ENCODE measurements around the gene SCYGR6.

Gene SCYGR6

GRCh38 chr2:227720680-227721079 lies 3.9 kb downstream of the SCYGR6 start:
- H3K27ac ChIP-seq: no peak overlapping the region
- TF ChIP-seq CTCF (conservative IDR thresholded peaks at IDR 0.05): no peak

- no peak for TF ChIP-seq CTCF (conservative IDR thresholded peaks at IDR 0.05)
- no peak overlapping the region for H3K27ac ChIP-seq
Observed at GRCh38 chr2:227719641-227720040, 4.9 kb downstream of the SCYGR6 start.

DNA sequence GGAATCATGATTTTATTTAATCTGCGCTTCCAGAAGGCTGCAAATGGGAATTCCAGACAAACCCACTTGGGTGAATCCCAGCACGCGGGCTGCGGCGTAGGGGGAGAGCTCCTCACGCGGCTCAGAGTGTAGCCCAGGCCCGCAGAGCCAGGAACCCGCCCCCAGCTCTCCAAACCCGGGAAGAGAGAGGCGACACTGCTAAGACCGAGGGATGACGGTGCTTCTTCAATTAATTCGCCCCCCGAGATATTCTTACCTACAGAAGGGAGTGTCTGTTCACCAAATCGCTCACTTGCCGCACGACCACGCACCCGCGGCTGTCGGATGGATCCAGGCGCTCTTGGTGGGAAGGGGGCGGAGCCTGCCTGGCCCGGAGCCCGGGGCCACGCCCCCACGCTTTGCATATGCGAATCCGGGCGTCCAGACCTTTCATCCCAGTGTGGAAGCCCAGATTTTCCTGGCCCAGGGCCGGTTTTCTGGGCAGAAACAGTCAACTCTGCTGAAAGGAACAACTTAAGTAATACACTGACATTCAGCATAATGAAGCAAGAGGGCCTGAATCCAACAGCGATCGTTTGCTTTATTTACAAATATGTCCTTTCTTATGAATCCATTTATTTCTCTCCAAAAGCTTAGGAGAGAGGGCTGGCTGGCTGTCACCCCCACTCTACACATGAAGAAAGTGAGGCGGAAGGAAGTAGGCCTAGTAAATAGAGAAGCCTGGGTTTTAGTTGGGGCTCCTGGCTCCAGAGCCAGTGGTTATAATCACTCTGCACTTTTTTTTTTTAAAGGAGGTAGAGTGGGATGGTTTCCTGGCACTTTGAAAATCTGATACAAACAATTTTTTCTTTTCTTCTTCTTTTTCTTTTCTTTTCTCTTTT lies 6.6 kb downstream of the SCYGR6 start, which contains the start of gene SLC19A3:
Gene SLC19A3, minus strand, starts transcription at position 342 of the 881 bp plus-strand sequence. CDS start 15,710 bp downstream, outside the sequence.
- no peak for TF ChIP-seq CTCF (conservative IDR thresholded peaks at IDR 0.05)
- H3K27ac ChIP-seq: no peak within 1 kb of the TSS

DNA sequence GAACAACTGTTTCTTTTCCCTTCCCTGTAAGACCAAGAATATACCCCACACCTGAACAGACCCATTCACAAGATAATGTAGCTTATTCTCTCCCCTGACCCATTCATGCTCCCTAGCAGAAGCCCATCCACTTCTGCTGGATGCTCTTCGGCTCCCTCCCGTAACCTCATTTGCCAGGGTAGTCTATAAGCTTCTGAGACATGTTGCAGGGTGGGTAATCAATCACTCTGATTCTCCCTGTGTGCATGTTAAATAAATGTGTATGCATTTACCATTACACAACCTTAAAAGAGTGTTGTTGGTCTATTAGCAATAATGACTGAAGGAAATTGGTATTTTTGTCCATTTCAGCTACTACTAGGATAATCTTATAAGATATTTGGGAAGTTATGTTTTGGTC lies 8.1 kb downstream of the SCYGR6 start:
- TF ChIP-seq CTCF (conservative IDR thresholded peaks at IDR 0.05): no peak
- H3K27ac ChIP-seq: no peak overlapping the region

GRCh38 chr2:227713291-227713690 lies 11.3 kb downstream of the SCYGR6 start:
- H3K27ac ChIP-seq: no peak overlapping the region
- TF ChIP-seq CTCF (conservative IDR thresholded peaks at IDR 0.05): no peak

DNA sequence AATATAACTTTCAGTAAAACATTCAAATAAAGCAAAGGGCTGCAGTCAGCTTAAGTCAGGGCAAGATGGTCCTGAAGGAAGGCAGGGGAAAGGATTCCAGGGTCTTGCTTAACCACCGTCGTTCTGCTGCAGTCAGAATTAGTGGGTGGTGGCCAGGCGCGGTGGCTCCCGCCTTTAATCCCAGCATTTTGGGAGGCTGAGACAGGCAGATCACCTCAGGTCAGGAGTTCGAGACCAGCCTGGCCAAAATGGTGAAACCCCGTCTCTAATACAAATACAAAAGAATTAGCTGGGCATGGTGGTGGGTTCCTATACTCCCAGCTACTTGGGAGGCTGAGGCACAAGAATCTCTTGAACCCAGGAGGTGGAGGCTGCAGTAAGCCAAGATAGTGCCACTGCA lies 13.6 kb downstream of the SCYGR6 start:
- H3K27ac ChIP-seq: no peak overlapping the region

DNA sequence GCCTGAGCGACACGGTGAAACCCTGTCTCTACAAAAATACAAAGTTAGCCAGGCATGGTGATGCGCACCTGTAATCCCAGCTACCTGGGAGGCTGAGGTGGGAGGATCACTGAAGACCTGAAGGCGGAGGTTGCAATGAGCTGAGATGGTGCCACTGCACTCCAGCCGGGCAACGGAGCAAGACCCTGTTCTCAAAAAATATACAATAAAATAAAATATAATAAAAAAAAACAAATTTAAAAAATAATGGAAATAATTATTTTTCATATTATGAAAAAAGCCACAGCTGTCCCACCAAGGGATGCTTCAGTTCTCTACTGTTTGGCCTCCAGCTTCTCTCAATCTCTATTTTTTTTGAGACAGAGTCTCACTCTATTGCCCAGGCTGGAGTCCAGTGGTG lies 17.2 kb downstream of the SCYGR6 start:
- no peak for TF ChIP-seq CTCF (conservative IDR thresholded peaks at IDR 0.05)
- H3K27ac ChIP-seq: no peak overlapping the region

More for the DNA sequence above, 13.6 kb downstream of the SCYGR6 start:
- no peak for TF ChIP-seq CTCF (conservative IDR thresholded peaks at IDR 0.05)
